ENCODE measurements around the gene GMPPA.

GMPPA gene

DNA sequence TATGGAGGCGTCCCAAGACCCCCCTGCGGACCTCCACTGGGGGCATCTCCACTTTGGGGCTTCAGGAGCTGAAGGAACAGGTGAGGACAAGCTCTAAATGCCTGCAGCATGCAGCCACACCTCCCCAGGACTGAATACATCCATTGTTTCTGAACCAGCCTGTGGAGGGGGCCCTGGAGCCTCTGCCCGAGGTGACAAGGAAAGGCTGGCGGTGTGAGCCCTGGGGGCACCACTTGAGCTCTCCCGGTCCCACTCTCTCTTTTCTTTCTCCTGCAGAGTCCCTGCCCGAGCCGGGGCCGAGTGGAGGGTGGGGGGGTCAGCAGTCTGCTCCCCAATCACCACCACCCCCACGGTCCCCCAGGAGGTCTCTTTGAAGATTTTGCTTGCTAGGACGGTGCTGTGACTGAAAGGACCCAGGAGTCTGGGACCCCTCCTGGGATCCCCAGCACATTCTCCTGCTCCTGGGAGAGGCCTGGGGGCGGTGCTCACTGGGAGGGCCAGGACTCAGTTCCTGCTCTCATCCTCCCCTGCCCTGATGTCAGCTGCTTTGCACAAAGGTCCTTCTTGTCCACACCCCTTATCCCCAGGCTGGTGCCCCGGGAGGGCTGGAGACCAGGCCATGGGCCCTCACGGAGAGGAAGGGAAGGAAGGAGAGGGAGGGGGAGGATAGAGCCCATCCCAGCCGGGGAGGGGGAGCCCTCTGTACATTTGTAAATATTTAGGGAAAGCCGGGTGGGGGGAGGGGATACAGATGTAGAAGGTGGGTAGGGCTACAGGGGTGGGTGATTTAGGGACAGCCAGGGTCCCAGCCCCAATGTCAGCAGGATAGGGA is 39.2 kb downstream of the GMPPA start:
- Histone ChIP-seq H3K36me3 (ENCODE audit: control insufficient read depth, insufficient read depth, low read length) (peaks cover 3% of the 10 kb centered on the region), H3K27ac (ENCODE audit: low read depth, low read length) (no peak overlapping the region), H3K9ac (ENCODE audit: low read length) (no peak overlapping the region), H3K27me3 (ENCODE audit: control insufficient read depth, insufficient read depth, low read length) (peaks cover 3% of the 10 kb centered on the region), H3K4me1 (ENCODE audit: control insufficient read depth, insufficient read depth, low read length) (peaks cover 4% of the 10 kb centered on the region), H3K4me3 (ENCODE audit: low read length) (no peak overlapping the region)

DNA sequence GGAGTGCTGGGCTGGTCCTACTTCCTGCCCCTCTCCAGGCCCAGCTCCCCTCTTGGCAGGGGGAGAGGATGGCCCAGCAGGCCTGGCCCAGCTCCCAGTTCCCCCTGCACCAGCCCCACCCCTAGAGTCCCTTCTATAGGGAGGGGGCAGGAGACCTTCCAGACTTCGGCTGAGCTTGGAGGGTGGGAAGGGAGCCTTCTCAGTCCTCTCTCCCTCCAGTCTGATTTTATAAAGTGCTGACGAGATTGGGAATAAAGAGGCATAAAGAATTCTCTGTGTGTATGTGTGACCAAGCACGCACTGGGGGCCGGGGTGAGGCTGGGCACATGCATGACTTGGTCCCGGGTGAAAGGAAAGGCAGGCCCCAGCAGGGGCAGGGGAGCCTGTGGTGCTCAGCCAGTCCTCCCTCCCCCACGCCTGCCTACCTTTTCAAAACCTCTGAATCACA is 39.8 kb downstream of the GMPPA start:
- no peak overlapping the region for H3K4me3 ChIP-seq (ENCODE audit: low read length)

DNA sequence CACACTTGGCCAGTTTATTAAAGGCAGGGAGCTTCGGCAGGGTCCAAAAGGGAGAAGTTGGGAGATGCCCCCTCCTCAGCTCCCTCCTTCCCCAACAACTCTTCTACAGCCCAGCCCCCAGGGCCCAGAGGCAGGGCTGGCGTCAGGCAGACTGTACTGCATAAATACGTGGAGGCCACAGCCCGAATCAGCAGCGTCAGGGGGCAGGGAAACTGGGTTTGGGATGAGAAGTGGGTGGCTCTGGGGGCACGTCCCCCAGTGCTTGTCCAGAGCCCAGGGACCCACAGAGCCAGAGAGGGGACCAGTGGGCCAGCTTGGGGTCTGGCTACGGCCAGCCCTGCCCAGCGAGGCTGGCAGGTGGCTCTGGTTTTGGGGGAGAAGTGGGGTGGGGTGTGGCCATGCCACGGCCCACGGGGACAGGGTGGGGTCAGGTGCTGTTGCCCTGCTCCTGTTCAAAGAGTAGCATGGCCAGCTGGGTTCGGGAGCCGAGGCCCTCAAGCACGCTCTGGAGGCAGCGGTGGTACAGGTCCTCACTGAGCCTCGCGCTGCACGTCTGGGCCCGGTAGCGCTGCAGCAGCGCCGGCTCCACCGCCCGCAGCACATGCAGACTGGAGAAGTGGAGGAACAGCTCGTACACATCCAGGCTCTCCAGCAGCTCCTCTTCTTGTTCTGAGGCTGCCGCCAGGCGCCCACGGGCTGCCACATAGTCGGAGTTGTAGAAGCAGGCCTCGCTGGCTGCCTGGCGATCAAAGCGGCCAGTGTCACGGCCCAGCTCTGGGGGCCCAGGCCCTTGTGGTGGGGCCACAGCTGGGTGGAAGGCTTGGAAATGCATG is 40.5 kb downstream of the GMPPA start:
- Histone ChIP-seq H3K27me3 (ENCODE audit: control insufficient read depth, insufficient read depth, low read length) (peaks cover 3% of the 10 kb centered on the region), H3K27ac (ENCODE audit: low read depth, low read length) (no peak overlapping the region), H3K4me3 (ENCODE audit: low read length) (no peak overlapping the region), H3K36me3 (ENCODE audit: control insufficient read depth, insufficient read depth, low read length) (peaks cover 3% of the 10 kb centered on the region), H3K4me1 (ENCODE audit: control insufficient read depth, insufficient read depth, low read length) (peaks cover 4% of the 10 kb centered on the region), H3K9ac (ENCODE audit: low read length) (no peak overlapping the region)

More for the DNA sequence above, 39.8 kb downstream of the GMPPA start:
- no peak overlapping the region for H3K27ac ChIP-seq (ENCODE audit: low read depth, low read length)
- H3K4me1 ChIP-seq (ENCODE audit: control insufficient read depth, insufficient read depth, low read length): peaks cover 4% of the 10 kb centered on the region
- H3K9ac ChIP-seq (ENCODE audit: low read length): no peak overlapping the region
- peaks cover 3% of the 10 kb centered on the region for H3K27me3 ChIP-seq (ENCODE audit: control insufficient read depth, insufficient read depth, low read length)
- H3K36me3 ChIP-seq (ENCODE audit: control insufficient read depth, insufficient read depth, low read length): peaks cover 3% of the 10 kb centered on the region

- Histone ChIP-seq H3K27ac (ENCODE audit: low read depth, low read length) (no peak overlapping the region), H3K27me3 (ENCODE audit: control insufficient read depth, insufficient read depth, low read length) (no peaks in the 10 kb centered on the region), H3K36me3 (ENCODE audit: control insufficient read depth, insufficient read depth, low read length) (peaks cover 3% of the 10 kb centered on the region), H3K4me3 (ENCODE audit: low read length) (no peak overlapping the region), H3K4me1 (ENCODE audit: control insufficient read depth, insufficient read depth, low read length) (peaks cover 4% of the 10 kb centered on the region), H3K9ac (ENCODE audit: low read length) (no peak overlapping the region)
Measured at GRCh38 chr2:219539926-219540678, 41.4 kb downstream of the GMPPA start.

GRCh38 chr2:219540784-219541504 is 42.3 kb downstream of the GMPPA start:
- Histone ChIP-seq H3K4me1 (ENCODE audit: control insufficient read depth, insufficient read depth, low read length) (peaks cover 4% of the 10 kb centered on the region), H3K9ac (ENCODE audit: low read length) (no peak overlapping the region), H3K27ac (ENCODE audit: low read depth, low read length) (no peak overlapping the region), H3K27me3 (ENCODE audit: control insufficient read depth, insufficient read depth, low read length) (no peaks in the 10 kb centered on the region), H3K36me3 (ENCODE audit: control insufficient read depth, insufficient read depth, low read length) (peaks cover 3% of the 10 kb centered on the region), H3K4me3 (ENCODE audit: low read length) (no peak overlapping the region)

DNA sequence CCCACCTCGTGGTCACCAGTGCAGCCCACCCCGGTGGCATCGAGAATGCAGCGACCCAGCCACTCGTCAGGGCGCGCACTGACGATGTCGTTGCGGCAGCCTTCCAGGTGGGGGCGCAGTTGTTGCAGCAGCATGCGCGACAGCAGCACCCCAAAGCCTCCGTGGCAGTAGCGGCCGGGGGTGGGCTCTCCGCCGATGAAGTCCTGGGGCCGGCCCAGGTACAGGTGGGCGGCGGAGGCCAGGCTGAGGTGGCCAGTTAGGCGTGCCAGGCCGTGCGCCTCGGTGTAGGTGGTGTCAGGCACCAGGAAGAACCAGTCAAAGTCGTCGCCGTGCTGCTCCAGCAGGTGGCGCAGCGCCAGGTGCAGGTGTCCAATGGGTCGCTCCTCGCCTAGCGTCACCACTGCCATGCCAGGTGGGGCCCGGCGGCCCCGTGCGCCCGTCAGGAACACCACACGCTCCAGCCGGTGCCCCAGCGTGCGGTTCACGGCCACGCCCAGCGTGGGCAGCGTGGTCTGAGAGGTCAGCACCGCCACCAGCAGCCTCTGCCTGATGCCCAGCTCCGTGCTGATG is 43.0 kb downstream of the GMPPA start:
- peaks cover 3% of the 10 kb centered on the region for H3K36me3 ChIP-seq (ENCODE audit: control insufficient read depth, insufficient read depth, low read length)
- H3K4me1 ChIP-seq (ENCODE audit: control insufficient read depth, insufficient read depth, low read length): peaks cover 4% of the 10 kb centered on the region
- peak overlapping the region; percentile 55 for H3K4me3 ChIP-seq (ENCODE audit: low read length)
- H3K27me3 ChIP-seq (ENCODE audit: control insufficient read depth, insufficient read depth, low read length): no peaks in the 10 kb centered on the region
- no peak overlapping the region for H3K9ac ChIP-seq (ENCODE audit: low read length)
- no peak overlapping the region for H3K27ac ChIP-seq (ENCODE audit: low read depth, low read length)

DNA sequence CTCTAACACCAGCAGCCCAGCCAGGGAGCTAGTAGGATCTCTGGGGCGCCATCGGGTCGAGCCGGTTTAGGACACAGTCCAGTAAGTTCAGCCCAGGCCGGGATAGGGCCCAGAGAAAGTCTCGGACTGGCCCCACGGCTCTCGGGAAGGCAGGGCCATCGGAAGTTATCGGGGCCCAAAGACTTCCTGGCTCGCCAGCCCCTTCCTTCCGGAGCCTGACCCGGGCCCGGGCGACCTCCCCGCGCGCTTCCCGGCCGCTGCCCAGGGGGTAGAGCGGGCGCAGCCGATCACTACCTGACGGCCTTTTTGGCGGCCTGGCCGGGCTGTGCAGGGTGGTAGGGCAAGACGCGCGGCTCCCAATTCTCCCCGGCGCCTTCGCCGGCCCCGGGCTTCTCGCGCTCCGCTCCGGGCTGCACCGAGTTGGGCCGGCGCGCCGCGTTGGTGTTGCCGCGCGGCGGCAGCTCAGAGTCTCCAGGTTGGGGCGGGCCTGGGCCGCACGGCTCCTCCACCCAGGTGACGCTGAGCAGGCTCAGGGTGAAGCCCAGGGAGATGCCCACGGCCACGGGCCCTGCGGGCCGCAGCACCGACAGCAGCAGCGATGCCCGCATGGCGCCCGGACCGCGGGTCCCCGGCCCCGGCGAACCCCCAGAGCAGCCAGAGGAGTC is 44.4 kb downstream of the GMPPA start:
- Histone ChIP-seq H3K27ac (ENCODE audit: low read depth, low read length) (peak overlapping the region; percentile 79), H3K27me3 (ENCODE audit: control insufficient read depth, insufficient read depth, low read length) (no peaks in the 10 kb centered on the region), H3K9ac (ENCODE audit: low read length) (no peak overlapping the region), H3K4me1 (ENCODE audit: control insufficient read depth, insufficient read depth, low read length) (peaks cover 4% of the 10 kb centered on the region), H3K4me3 (ENCODE audit: low read length) (peak overlapping the region; percentile 66), H3K36me3 (ENCODE audit: control insufficient read depth, insufficient read depth, low read length) (peaks cover 3% of the 10 kb centered on the region)

DNA sequence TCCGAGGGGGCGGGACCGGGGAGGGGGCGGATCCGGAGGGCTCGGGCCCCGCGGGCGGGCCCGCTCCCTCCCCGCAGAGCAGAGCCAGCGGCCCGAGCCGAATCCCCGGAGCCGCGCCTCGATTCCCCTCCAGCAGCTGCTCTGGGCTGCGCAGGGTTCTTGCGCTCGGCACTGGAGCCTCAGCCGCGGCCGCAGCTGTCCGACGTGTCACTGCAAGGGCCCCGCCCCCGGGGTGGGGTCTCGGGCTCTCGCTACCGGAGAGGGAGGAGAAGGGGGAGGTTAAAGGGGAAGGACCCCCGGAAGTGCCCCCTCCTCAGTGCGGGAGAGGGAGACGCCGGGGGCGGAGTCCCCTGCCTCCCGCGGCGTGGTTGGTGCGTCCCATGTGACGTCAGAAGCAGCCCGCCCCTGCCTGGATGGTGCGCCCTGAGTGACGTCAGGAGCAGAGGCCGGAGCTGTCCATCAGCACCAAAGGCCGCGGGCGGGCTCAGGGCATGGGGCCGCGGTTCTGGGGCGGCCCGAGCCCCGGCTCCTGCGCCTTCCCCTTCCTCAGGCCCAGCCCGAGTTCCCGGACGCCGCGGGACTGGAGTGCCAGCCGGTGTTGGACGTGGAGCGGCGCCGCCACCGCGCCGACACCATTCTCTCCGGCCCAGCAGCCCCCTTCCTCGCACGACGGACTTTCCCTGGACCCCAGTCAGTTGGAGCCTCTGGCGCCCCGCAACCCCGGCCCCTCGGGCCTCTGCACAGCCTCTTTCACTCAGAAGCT is 45.1 kb downstream of the GMPPA start, which contains the start of the genes CHPF and TMEM198:
Gene CHPF (minus strand): TSS at position 214 of the 763 bp plus-strand sequence. CDS start 271 bp downstream, outside the sequence.
Gene TMEM198 (plus strand): TSS at position 433 of the 763 bp plus-strand sequence. CDS start 700 bp downstream, outside the sequence.
- peaks cover 4% of the 10 kb centered on the region for H3K4me1 ChIP-seq (ENCODE audit: control insufficient read depth, insufficient read depth, low read length)
- H3K36me3 ChIP-seq (ENCODE audit: control insufficient read depth, insufficient read depth, low read length): peaks cover 3% of the 10 kb centered on the region
- H3K27me3 ChIP-seq (ENCODE audit: control insufficient read depth, insufficient read depth, low read length): no peaks in the 10 kb centered on the region
- H3K9ac ChIP-seq (ENCODE audit: low read length): no peak within 1 kb of the TSS
- H3K4me3 ChIP-seq (ENCODE audit: low read length): peak within 1 kb of the TSS; percentile 66
- H3K27ac ChIP-seq (ENCODE audit: low read depth, low read length): peak within 1 kb of the TSS; percentile 79

DNA sequence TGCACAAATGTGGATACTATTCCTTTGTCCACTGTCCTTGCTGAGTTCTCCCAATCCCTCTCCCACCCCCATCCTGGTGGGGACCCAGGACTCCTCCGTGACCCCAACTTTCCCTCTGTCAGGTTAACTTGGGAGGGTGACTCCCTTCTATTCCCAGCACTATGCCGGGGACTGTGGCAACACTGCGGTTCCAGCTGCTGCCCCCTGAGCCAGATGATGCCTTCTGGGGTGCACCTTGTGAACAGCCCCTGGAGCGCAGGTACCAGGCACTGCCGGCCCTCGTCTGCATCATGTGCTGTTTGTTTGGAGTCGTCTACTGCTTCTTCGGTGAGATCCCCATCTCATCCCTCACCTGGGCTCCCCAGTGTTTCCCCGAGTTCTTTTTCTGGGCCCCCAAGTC is 45.9 kb downstream of the GMPPA start:
- H3K4me1 ChIP-seq (ENCODE audit: control insufficient read depth, insufficient read depth, low read length): peaks cover 4% of the 10 kb centered on the region
- H3K27ac ChIP-seq (ENCODE audit: low read depth, low read length): no peak overlapping the region
- no peaks in the 10 kb centered on the region for H3K27me3 ChIP-seq (ENCODE audit: control insufficient read depth, insufficient read depth, low read length)
- H3K9ac ChIP-seq (ENCODE audit: low read length): no peak overlapping the region
- peak overlapping the region; percentile 66 for H3K4me3 ChIP-seq (ENCODE audit: low read length)
- H3K36me3 ChIP-seq (ENCODE audit: control insufficient read depth, insufficient read depth, low read length): no peaks in the 10 kb centered on the region

DNA sequence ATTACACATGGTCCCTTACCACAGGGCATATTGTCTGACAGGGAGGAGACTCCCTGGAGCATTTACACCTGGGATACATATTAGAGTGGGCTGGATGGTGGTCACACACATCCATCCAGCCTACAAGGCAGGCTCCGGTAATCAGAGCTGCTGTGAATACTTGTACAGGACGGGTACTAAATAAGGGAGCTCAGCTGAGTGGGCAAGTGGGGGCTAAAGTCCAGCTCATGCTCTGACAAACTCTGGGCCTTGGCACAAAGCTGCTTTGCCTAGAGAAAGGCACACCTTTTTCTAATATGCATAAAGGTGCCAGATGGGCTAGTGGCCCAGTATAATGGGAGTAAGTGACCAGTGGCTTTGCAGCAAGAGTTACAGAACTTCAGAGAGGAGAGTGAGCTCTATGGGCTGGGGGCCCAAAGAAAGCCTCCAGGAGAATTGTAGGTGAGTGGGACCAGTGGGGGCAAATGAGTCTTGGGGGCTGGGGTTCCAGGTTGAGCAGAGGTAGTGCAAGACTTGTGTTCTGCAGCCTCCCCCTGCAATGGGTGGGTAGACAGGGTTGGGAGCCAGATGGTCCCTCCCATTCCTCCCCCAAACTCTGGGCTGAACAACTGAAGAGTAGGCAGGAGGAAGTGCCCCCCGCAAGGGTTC is 46.7 kb downstream of the GMPPA start:
- Histone ChIP-seq H3K4me1 (ENCODE audit: control insufficient read depth, insufficient read depth, low read length) (peaks cover 4% of the 10 kb centered on the region), H3K36me3 (ENCODE audit: control insufficient read depth, insufficient read depth, low read length) (no peaks in the 10 kb centered on the region), H3K9ac (ENCODE audit: low read length) (no peak overlapping the region), H3K27ac (ENCODE audit: low read depth, low read length) (no peak overlapping the region), H3K4me3 (ENCODE audit: low read length) (no peak overlapping the region), H3K27me3 (ENCODE audit: control insufficient read depth, insufficient read depth, low read length) (no peaks in the 10 kb centered on the region)

All from rectal smooth muscle tissue (tissue), 1 donor.